Pancreas (tissue), 10 donors: ENCODE data around the gene ATP8A2. TPM values are rescaled to one million over a fixed set of nuclear protein-coding genes. Genes with fewer than 3 reads are reported as not detected.

Source experiments
- ATAC-seq, 4 donors: fragments of 200-7000 bp; cut with Tn5 transposase; one replicate each; pipeline versions ENCODE4 v1.8.0 to v1.9.1; 2020; ENCODE audit warnings: mild to moderate bottlenecking in 4 of 4, moderate library complexity in 4 of 4
- DNase-seq, 6 donors: peaks; one replicate each; pipeline ENCODE4 v3.0.0-alpha.2; 2020
- FAIRE-seq: peaks from 2 replicates; lab custom pipeline; 2012; peaks lifted over from hg19 to GRCh38; lab: Jason Lieb, UNC
- H3K27ac ChIP-seq, 4 donors: fragments of 200-600 bp; sonication (generic); 1 replicate in 3 of 4; 2 replicates in 1 of 4; pipeline versions ENCODE4 v1.5.0 to v1.8.0; 2020
- H3K27me3 ChIP-seq, 4 donors: fragments of 200-600 bp; one replicate each; pipeline ENCODE4 v1.8.0; 2021
- H3K36me3 ChIP-seq, 3 donors: fragments of 200-600 bp; sonication (generic) in 1 of 3; one replicate each; pipeline versions ENCODE4 v1.5.0 to v1.8.0; 2020 to 2021
- H3K4me1 ChIP-seq, 3 donors: fragments of 200-600 bp; one replicate each; pipeline ENCODE4 v1.8.0; 2021
- H3K4me3 ChIP-seq, 4 donors: fragments of 200-600 bp; sonication (generic) in 2 of 4; one replicate each; pipeline versions ENCODE4 v1.5.0 to v1.8.0; 2020 to 2021
- H3K9me3 ChIP-seq, 4 donors: fragments of 200-600 bp; one replicate each; pipeline ENCODE4 v1.8.0; 2021
- WGBS, 2 donors: extraction: QIAGEN DNeasy Blood & Tissue Kit; methylation state at CpG; one replicate each; pipeline ENCODE4 v1.1.7; 2013; 5-methylcytosine and 5-hydroxymethylcytosine counted together
- intact Hi-C, 3 donors: fragments of 100-400 bp; cut with DNase I; formaldehyde crosslinking; loops; one replicate each; pipeline versions ENCODE4 v1.11.1 to v1.14.2; 2022
- polyA plus RNA-seq, 2 donors: library from polyadenylated mRNA; stranded (reverse); fragments of 200-250 nt; gene quantifications; one replicate each; pipeline ENCODE4 v1.2.3, GENCODE V29; 2013
- total RNA-seq, 6 donors: library from RNA; stranded (reverse); fragmentation: NEBNext Ultra II Directional in 4 of 6; extraction: Animal tissue kit (Norgen Biotek cat#: 25700) in 4 of 6; gene quantifications; one replicate each; pipeline versions ENCODE4 v1.2.1 to v1.2.4, GENCODE V29; 2021 to 2023
- TF ChIP-seq, protein P1 (sequence below), 4 donors: fragments of 200-600 bp; sonication (generic) in 3 of 4; IDR thresholded peaks; one replicate each; pipeline versions ENCODE4 v1.5.0 to v1.8.0; 2021; ENCODE audit warnings: antibody characterized with exemption in 4 of 4
- donor health status: healthy with polysubstance abuse.
- donor health status: DM: no; HTN: no; CAD: no; lungs with moderate emphysema.
- donor health status: DM: no; HTN: no; CAD: no.
- donor health status: control.
- donor health status: control.
- donor health status: Bipolar disorder and iron deficiency.
- donor health status: DM: yes; HTN: yes; CAD: no.
- donor health status: DM: no; HTN: no; CAD: no.
- donor health status: DM: no; HTN: no; CAD: no.
- donor health status: DM: yes; HTN: yes; CAD: no.

Gene ATP8A2
- total and polyA plus RNA-seq, 8 donors: 0.04 to 0.28 (median 0.14) TPM

DNA sequence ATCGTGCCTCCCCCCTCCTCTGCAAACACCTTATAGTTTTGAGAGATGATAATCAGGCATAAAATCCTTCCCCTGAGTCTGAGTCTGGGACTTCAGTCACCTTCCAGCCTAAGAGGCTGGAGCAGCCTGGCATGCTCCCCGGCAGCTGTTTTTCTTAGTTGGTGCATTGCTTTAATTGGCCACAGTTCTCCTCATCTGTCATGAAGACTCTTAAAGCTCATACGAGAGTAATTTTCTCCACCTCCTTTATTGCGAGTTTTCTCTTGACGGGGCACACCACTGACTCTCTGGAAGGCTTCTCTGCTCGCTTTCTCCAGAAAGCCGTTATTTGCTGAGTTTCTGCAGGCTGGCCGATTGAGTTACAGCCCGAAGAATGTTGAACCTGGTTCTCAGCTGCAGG is 310.5 kb downstream of the ATP8A2 start:
- TF ChIP-seq, protein P1, sequence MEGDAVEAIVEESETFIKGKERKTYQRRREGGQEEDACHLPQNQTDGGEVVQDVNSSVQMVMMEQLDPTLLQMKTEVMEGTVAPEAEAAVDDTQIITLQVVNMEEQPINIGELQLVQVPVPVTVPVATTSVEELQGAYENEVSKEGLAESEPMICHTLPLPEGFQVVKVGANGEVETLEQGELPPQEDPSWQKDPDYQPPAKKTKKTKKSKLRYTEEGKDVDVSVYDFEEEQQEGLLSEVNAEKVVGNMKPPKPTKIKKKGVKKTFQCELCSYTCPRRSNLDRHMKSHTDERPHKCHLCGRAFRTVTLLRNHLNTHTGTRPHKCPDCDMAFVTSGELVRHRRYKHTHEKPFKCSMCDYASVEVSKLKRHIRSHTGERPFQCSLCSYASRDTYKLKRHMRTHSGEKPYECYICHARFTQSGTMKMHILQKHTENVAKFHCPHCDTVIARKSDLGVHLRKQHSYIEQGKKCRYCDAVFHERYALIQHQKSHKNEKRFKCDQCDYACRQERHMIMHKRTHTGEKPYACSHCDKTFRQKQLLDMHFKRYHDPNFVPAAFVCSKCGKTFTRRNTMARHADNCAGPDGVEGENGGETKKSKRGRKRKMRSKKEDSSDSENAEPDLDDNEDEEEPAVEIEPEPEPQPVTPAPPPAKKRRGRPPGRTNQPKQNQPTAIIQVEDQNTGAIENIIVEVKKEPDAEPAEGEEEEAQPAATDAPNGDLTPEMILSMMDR (IDR thresholded peaks at IDR 0.05): no peak
- no peak for ATAC-seq
- 86 to 90% methylated on average over 9 of the region's 9 CpGs for WGBS, 2 donors
- H3K27ac ChIP-seq: no peak overlapping the region
- H3K36me3 ChIP-seq: no peaks in the 10 kb centered on the region
- H3K4me3 ChIP-seq: no peak overlapping the region
- H3K4me1 ChIP-seq: peaks cover 0 to 9% (median 0%) of the 10 kb centered on the region in 3 donors
- FAIRE-seq: no peak
- H3K9me3 ChIP-seq: no peaks in the 10 kb centered on the region
- intact Hi-C loops: no loop called here
- H3K27me3 ChIP-seq: no peaks in the 10 kb centered on the region
- DNase-seq: no peak

DNA sequence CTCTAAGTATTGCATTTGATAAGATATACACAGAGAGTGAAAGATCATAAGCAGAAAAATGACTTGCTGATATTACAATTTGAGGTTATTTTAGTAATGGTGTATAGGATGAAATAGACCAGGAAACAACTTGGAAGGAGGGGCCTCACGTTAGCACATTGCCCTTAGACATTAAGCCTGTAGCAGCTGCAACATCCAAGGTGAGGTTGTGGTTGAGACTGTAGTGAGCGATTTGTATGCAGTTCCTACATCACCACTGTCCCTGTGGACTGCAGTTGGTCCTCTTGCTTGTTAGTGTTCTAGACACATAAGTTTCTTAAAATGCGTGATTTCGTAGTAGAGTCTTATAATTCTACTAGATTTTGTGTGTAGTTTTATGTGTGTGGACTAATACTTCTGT is 311.3 kb downstream of the ATP8A2 start:
- Histone ChIP-seq H3K4me1 (peaks cover 0 to 14% (median 0%) of the 10 kb centered on the region in 3 donors), H3K27ac (no peak overlapping the region), H3K4me3 (no peak overlapping the region), H3K9me3 (no peaks in the 10 kb centered on the region), H3K27me3 (no peaks in the 10 kb centered on the region), H3K36me3 (no peaks in the 10 kb centered on the region)
- intact Hi-C loops: no loop called here
- ATAC-seq: no peak
- whole genome bisulfite sequencing, 2 donors: 88 to 91% methylated on average over 4 of the region's 4 CpGs
- TF ChIP-seq, protein P1 (IDR thresholded peaks at IDR 0.05): no peak
- DNase-seq: no peak
- FAIRE-seq: no peak

GRCh38 chr13:25683662-25684370 is 312.0 kb downstream of the ATP8A2 start:
- H3K27me3 ChIP-seq: no peaks in the 10 kb centered on the region
- H3K4me3 ChIP-seq: no peak overlapping the region
- intact Hi-C loops: no loop called here
- WGBS, 2 donors: 61% methylated on average over 6 of the region's 6 CpGs
- FAIRE-seq (no peak), DNase-seq (no peak), ATAC-seq (peak; percentile 31 to 71 (median 70))
- H3K27ac ChIP-seq: peak overlapping the region in 1 of 4 donors; percentile 14
- H3K4me1 ChIP-seq: peaks cover 0 to 13% (median 0%) of the 10 kb centered on the region in 3 donors
- TF ChIP-seq, protein P1 (IDR thresholded peaks at IDR 0.05): no peak
- H3K36me3 ChIP-seq: no peaks in the 10 kb centered on the region
- H3K9me3 ChIP-seq: no peaks in the 10 kb centered on the region

- no peaks in the 10 kb centered on the region for H3K36me3 ChIP-seq
- intact Hi-C loops: no loop called here
- DNase-seq (no peak), FAIRE-seq (no peak), ATAC-seq (no peak)
- H3K27me3 ChIP-seq: no peaks in the 10 kb centered on the region
- H3K4me3 ChIP-seq: no peak overlapping the region
- peak overlapping the region in 1 of 4 donors; percentile 14 for H3K27ac ChIP-seq
- 62 to 69% methylated on average over 4 of the region's 4 CpGs for WGBS, 2 donors
- TF ChIP-seq, protein P1 (IDR thresholded peaks at IDR 0.05): no peak
- H3K4me1 ChIP-seq: peaks cover 0 to 11% (median 0%) of the 10 kb centered on the region in 3 donors
- H3K9me3 ChIP-seq: no peaks in the 10 kb centered on the region
Observed at GRCh38 chr13:25684491-25684890, 312.7 kb downstream of the ATP8A2 start.

- Histone ChIP-seq H3K27ac (peak overlapping the region in 1 of 4 donors; percentile 42), H3K9me3 (no peaks in the 10 kb centered on the region), H3K36me3 (no peaks in the 10 kb centered on the region), H3K4me1 (peaks cover 0 to 14% (median 0%) of the 10 kb centered on the region in 3 donors), H3K27me3 (no peaks in the 10 kb centered on the region), H3K4me3 (no peak overlapping the region)
- TF ChIP-seq, protein P1 (IDR thresholded peaks at IDR 0.05): no peak
- WGBS, 2 donors: 86 to 89% methylated on average over 9 of the region's 9 CpGs
- ATAC-seq: no peak
- FAIRE-seq: no peak
- intact Hi-C loops: no loop called here
- DNase-seq: no peak
Observed at GRCh38 chr13:25686831-25687470, 315.2 kb downstream of the ATP8A2 start.
